Activated CD4-positive, alpha-beta T cell treated with anti-CD3 and anti-CD28 coated beads, Interleukin-2, amount 50 U/mL, for 4 hours (primary cell): ENCODE results near the gene SLC2A8.
A peak's percentile ranks its signal among the peaks of the same experiment; 100 is the strongest.

Experiments
- DNase-seq, 2 experiments: peaks; one replicate each; pipeline ENCODE4 v3.0.0-alpha.2; 2020

Gene SLC2A8

GRCh38 chr9:127403507-127404192 is 6.7 kb downstream of the SLC2A8 start:
- DNase-seq, result no peak

DNA sequence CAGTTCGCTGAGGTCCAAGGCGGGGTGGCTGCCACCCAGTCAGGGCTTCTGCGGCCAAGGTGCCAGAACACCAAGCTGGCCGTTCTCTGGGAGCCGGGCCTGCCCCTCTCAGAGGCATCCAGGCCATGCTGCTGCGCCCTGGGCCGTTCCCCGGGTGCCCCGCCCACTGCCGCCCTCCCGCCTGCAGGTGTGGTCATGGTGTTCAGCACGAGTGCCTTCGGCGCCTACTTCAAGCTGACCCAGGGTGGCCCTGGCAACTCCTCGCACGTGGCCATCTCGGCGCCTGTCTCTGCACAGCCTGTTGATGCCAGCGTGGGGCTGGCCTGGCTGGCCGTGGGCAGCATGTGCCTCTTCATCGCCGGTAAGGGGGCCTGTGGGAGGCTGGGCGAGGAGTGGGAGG is 7.7 kb downstream of the SLC2A8 start:
- DNase-seq, result no peak

DNA sequence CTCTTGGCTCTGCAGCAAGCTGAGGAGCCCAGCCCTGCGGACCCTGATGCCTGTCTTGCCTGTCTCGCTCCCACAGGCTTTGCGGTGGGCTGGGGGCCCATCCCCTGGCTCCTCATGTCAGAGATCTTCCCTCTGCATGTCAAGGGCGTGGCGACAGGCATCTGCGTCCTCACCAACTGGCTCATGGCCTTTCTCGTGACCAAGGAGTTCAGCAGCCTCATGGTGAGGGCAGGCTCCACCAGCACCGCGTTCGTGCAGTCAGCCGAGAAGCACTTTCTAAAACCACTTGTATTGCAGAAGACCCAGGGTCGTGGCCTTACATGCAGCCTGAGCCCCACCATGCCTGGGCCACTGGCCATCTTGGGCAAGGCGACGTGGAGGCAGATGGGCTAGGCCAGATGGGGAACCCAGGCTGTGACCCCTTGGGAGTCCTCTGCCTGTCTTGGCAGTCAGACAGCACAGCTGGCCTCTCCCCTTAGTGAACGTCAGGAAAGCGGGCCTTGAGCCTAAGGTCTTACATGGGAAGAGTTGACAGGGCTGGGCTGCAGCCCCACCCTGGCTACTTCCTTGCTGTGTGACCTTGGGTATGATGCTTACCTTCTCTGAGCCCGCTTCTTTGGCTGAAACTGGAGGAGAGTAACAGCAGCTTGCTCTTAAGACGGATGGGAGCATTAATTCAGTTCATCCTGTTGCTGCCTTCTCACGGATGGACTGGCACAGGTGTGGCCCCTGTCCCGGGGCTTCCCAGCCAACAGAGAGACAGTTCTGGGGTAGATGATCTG is 8.6 kb downstream of the SLC2A8 start:
- no peak for DNase-seq

- no peak for DNase-seq
Observed at GRCh38 chr9:127406799-127407491, 10.0 kb downstream of the SLC2A8 start.

- no peak for DNase-seq
Observed at GRCh38 chr9:127407492-127407843, 10.5 kb downstream of the SLC2A8 start.

DNA sequence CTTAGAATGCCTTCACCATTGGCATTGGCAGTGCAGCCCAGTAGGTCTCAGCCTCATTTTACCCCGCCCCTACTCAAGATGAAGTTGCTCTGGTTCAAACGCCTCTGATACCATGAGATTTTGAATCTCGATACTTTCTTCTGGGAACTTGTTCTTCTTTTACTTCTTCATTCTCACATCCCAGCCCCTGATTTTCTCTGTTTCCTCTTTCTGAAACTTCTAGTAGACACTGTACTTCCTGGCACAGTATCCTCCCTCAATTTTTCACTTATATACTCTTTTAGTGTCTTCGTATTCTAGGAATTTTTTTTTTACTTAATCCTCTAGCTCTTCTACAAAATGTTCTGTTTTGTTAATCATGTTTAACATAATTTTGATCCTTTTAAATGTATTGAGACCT is 14.2 kb downstream of the SLC2A8 start:
- DNase-seq, result no peak

GRCh38 chr9:127415141-127415540 is 18.2 kb downstream of the SLC2A8 start:
- no peak for DNase-seq

DNA sequence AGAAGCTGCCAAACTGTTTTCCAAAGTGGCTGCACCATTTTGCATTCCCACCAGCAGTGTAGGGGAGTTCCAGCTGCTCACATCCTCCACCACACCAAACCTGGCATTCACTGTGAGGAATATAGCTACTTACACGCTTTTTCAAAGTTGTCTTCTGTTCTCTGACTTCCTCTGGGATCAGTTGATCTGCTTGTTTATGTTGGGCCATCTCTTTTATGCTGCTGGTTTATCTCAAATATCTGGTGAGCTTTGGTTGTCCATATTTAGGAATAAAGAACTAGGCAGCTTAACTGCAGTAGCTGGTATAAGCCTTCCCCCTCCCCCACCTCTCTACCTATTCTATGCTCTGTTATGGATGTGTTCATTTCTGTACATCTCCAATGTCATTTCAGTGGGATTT is 18.7 kb downstream of the SLC2A8 start:
- no peak for DNase-seq

- no peak for DNase-seq
Observed at GRCh38 chr9:127417131-127418036, 20.4 kb downstream of the SLC2A8 start.

- DNase-seq, result peak; percentile 32 to 34
Observed at GRCh38 chr9:127418037-127418471, 21.1 kb downstream of the SLC2A8 start.

- DNase-seq, result no peak
Observed at GRCh38 chr9:127419348-127419747, 22.4 kb downstream of the SLC2A8 start.

DNA sequence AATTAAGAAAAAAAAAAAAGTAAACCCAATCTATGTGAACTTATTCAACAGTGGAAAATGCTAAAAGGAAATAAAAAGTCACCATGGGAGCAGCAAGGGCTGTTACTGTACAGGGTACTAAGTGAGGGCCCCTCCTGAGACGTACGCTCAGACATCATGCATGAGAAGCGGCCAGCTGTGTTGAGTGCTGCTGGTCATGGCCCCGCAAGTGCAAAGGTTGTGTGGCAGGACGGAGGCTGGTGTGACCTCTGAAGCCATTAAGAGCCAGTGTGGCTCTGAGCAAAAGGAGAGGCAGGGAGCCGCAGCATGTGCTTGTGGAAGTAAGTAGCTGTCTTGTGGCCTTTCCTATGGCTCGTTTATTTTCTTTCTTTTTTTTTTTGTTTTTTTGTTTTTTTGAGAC is 24.1 kb downstream of the SLC2A8 start:
- DNase-seq, result no peak

- DNase-seq, result no peak
Observed at GRCh38 chr9:127422133-127422782, 25.3 kb downstream of the SLC2A8 start.

- no peak for DNase-seq
Observed at GRCh38 chr9:127422787-127423186, 25.8 kb downstream of the SLC2A8 start.

GRCh38 chr9:127423476-127423933 is 26.5 kb downstream of the SLC2A8 start:
- DNase-seq, result no peak

DNA sequence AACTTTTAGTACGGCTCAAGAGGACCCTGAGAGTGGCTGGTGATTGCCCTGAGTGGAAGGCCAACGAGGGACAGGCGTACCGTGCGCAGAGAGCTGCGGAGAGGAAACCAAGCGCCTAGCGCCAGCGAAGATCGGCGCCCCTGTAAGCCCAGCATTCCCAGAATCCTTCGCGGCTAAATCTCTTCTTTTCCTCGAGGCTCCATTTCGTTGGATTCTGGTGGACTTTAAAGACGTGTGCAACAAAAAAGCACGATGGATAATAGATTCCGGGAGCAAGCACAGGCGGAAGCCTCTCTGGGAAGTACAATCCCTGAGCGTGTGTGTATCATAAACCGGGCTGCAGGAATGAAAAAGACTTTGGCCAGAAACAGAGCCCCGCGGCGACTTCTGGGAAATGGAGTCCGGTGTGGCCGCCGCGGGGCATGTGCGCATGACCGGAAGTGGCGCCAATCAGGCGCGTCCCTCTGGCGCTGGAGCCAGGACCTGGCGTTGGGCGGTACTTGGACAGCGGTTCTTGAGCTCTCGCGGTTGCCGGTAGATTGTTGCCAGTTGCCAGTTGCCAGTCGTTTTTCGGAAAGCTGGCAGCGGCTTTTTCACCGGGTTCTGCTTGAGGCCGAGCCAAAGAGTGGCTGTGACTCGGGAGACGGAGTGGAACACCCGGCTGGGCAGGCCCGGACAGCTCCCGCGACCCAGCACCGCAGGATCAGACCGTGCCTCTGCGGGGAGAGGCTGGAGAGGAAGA is 27.1 kb downstream of the SLC2A8 start, which contains the start of gene ZNF79:
Gene ZNF79, plus strand, starts transcription at position 449 of the 742 bp plus-strand sequence. CDS start 406 bp downstream, outside the sequence.
- peak; percentile 81 to 84 for DNase-seq

DNA sequence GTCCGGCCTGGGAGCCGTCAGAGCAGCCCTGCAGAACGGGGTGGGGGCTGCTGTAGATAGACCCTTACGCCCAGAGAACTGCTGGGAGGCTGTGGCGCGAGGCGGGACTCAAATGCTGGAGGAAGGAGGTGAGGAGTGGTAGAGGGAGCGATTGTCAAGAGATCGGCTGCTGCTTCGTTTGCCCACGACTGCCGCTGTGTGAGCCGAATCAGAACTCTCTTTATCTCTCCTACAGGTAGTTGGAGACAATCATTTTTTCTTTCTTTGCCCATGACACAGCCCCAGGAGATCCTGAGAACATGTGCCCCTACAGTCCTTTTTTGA is 27.7 kb downstream of the SLC2A8 start:
- peak; percentile 33 to 40 for DNase-seq

DNA sequence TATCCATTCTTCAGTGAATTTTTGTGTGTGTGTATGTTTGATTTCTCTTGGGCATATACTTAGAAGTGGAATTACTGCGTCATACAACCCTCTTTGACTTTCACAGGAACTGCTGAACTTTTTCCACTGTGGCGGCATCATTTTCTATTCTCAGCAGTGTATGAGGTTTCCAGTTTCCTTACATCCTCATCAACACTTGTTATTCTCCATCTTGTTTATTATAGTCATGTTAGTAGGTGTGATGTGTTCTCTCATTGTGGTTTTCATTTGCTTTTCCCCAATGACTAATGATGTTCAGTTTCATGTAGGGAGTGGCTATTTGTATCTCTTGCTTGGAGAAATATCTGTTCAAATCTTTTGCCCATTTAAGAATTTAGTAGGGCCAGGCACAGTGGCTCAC is 29.8 kb downstream of the SLC2A8 start:
- DNase-seq, result peak in 1 of 2 experiments; percentile 26

- DNase-seq, result no peak
Observed at GRCh38 chr9:127428348-127428747, 31.4 kb downstream of the SLC2A8 start.

GRCh38 chr9:127430415-127430814 is 33.4 kb downstream of the SLC2A8 start:
- no peak for DNase-seq

- DNase-seq, result no peak
Observed at GRCh38 chr9:127437497-127438264, 40.7 kb downstream of the SLC2A8 start.
